NOMO-1 treated with DMSO at 0.1 percent for 48 hours (cell line): ENCODE data around the gene DUSP8.

Experiments
- DNase-seq: peaks from one replicate; lab custom pipeline; 2025; ENCODE audit not compliant: unreplicated experiment; lab: John Stamatoyannopoulos, UW

DUSP8 gene

DNA sequence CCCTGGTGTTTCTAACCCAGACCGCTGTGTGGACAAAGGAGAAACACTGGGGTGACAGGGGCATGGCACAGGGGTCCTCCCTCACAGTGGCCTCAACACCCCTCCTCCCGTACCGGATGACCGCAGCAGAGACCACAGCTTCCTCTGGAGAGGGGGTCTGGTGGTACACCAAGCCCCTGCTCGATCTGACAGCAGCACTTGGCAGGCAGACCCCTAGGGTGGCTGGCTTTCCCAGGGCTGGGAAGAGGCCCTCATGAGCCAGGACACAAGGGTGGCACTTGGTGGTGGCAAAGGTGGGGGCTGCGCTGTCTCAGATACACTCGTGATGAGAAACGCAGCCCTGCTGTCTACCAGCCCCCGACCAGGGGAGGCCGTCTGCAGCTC lies 38.7 kb downstream of the DUSP8 start:
- DNase-seq, result no peak

DNA sequence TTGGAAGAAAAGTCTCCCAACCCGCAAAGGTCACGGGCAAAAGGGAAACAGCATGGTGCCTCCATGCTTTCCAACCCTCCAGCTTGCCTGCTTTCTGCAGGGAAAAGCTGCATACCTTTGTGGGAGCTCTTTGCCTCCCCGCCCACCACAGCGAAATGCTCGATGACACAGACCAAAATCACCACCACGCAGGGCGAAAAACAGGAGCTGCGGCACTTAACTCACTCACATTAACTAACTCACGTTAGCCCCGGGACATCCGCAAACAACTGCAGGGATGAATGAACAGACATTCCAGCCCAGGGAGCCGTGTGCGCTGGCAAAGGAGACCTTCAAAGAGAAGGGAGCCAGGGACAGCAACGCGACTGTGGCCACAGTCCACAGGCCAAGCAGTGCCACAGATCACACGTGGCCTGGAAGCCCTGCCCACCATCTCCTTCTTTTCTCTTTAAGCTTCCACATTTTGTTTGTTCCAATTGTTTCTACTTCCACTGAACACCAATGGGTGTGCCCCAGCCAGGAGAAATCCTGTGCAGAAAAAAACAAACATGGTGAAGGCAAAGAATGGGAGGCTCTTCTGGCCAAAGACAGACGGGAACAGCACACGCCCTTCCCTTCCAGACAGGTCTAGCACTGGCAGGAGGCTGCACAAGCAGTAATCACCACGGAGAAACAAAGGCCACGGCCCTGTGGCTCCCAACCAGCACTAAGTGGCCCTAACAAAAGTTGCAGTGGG lies 39.3 kb downstream of the DUSP8 start:
- no peak for DNase-seq

DNA sequence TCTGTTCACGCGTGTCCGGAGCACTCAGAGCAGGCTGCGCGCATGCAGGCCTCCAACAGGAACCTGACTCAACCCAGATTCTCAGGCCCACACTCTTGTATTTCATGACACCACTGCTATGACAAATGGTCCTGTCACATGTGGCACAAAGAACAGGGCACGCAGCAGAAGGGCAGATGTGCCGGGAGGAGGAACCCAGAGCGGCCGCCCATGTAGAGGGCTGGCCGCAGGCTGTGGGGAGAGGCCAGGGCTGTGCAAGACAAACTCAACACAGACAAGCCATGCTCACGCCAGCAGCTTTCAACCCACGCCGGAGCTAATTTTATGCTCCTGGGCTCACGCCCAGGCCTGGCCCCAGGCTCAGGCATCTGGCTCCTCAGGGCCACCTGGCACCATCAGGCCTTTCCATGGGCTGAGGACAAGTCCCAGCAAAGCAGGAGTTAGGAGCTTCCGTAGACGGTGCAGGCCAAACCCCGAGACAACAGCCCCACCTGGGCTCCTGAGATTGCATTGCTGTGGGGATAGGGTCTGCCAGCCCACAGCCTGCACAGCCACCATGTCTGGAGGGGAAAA lies 40.0 kb downstream of the DUSP8 start:
- DNase-seq, result no peak

DNA sequence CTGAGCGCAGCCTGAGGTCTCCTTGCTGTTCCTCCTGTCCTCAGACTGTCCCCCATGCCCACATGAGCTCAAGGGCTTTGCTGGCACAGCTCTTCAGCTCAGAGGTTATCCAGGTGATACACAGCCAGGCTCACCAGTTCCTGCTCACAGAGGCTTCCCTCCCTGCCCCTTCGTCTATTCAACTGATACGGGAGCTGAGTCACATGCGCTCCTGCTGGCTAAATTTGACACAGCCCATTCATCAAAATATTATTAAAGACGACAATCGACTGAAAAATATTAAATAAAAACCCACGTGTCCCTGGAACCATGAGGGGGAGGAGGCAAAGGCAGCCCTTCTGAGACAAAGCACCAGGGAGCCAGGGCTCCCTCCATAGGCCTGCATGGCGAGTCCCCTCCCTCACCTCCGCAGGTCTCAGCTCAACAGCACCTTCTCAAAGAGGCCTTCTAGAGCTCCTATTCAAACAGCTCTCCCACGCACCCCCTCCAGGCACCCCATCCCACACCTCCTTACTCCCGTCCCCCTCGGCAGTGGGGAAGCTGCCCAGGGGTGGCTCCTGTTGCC lies 40.5 kb downstream of the DUSP8 start:
- DNase-seq, result no peak

DNA sequence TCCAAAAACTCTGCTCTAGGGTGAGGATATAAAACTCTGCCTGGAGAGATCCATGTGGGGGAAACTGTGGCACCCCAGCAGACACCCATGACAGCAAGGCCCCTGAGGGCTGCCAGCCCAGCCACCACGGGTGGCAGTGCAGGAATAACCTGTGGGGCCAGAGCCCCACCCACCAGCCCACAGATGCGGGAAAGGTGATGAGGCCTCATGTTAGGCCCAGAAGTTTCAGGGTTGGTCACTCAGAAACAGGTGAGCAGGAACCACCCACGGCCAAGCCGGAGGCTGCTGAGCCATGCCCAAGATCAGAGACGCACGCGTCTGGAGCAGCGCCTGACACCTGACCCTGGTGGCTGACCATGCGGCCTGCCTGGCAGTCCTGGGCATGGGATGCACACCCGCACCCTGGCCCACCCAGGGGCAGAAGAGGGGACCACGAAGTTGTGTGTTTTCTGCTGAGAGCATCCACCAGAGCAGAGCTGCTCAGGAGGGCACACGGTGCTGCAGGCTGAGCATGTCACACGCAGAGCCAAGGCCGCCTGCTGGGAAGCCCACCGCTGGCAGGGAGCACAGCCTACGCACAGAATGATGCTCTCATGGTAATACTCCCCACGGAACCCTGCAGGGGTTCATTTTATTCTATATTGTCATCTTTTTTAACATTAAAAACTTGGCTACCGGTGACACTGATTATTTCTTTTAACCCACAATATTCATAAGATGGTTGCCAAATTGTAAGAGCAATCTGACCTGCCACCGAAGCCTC lies 41.2 kb downstream of the DUSP8 start:
- DNase-seq, result no peak

DNA sequence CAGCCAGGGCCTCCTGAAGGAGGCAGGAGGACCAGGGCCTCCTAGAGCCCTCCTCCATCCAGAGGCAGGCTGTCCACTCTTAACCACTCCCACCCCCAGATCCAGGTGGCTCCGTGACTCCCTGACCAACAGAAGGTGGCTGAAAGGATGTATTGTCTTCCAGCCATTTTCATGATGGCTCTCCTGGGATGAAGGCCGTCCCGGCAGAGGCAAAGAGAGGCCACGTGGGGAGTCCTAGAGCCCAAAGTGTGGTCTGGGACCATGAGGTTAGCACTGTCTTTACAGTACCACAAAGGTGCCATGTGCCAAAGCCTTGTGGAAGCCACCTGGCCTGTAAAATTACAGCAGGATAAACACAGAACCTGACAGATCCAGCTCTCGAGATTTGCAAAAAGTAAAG lies 42.3 kb downstream of the DUSP8 start:
- no peak for DNase-seq

DNA sequence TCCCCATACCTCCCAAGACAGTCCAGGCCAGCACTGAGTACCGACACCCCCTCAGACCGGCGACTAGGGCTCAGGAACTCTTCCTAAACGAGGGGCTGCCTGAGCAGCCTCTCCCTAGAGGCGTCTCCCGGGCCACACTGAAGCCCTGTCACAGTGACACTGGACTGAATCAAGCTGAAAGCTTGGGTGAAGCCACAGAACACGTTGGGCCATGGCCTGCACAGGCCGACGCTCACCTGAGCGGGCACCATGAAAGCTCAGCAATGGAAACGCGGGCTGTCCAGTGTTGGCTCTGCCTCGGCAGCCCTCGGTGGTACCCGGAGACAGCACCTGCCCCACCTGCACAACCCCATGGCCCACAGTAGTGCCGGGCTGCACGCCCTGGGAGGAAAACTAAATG lies 42.8 kb downstream of the DUSP8 start:
- DNase-seq, result no peak

DNA sequence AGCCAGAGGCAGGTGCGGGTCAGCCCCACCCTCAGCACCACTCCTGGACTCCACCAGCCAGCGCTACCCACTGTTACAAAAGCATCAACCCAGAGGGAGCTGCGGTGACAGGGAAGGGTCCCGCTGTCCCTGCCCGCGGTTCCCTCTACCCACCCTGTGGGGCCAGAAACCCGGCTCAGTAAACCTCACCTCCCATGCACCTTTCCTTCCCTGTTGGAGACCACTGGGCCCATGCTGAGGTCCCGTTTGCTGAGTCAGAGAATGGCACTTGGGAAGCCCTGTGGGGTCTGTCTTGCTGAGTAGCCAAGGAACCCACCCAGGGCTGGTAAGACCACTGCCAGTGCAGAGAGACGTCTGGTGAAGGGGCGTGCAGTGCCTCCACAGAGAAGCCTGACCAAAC lies 43.4 kb downstream of the DUSP8 start:
- DNase-seq, result no peak

DNA sequence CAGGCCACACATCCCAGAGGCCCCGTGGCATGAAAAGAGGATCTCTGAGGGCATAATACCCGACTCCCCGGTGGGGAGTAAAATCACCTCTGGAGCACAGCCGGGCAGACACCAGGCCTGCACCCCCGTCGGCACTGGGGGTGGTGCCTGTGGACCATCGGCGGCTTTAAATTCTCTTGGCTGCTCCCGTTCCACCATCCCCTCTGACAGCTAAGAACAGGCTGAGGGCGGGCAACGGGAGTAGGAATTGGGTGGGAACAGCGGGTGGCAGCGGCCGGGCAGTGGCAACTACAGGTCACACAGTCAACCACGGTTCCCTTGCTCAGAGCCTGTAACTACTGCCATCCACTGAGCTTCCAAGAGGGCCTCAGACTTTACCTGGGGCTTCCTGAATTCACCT lies 45.3 kb downstream of the DUSP8 start:
- DNase-seq, result no peak

DNA sequence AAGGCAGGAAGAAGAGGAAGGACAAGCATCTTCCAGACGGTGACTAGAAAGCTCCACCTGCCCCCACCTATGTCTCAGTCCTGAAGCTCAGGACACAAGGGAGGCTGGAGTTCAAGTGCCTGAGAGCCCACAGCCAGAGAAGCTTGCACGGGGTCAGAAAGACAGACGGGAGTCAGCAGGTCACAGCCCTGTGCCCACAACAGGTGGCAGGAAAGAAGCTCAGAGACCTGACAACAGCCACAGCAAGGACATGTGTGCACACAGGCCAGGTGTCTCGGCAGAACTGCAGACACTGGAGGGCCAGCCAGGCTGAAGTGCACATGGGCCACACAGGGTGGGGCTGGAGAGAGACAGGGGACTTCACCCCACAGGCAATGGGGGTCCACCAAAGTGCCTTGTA lies 48.3 kb downstream of the DUSP8 start:
- no peak for DNase-seq

DNA sequence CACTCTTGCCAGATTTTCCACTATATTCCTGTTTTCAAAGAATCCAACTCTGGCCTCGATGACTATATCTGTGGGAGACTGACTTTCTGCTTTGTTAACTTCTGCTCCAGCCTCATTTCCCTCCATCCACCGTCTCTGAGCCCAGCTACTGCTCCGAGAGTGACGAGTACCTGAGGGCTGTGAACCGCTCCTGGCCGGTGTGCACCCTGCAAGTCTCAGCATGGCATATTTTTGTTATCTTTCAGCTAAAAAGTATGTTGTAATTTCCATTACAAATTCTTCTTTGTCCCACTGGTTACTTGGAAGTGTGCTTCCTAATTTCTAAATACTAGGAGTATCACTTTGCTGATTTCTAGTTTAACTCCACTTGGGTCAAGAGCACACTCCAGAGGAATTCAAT lies 49.0 kb downstream of the DUSP8 start:
- no peak for DNase-seq

DNA sequence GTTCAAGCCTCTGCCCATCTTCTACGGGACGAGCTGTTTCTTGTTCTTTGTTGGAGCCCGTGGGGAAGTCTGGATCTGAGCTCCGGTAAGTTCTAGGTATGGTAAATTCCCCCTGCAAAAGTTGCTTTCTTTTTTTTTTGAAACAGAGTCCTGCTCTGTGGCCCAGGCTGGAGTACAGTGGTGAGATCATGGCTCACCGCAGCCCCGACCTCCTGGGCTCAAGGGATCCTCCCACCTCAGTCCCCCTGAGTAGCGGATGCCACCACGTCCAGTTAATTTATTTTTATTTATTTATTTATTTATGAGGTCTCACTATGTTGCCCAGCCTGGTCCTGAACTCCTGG lies 50.0 kb downstream of the DUSP8 start:
- DNase-seq, result no peak

DNA sequence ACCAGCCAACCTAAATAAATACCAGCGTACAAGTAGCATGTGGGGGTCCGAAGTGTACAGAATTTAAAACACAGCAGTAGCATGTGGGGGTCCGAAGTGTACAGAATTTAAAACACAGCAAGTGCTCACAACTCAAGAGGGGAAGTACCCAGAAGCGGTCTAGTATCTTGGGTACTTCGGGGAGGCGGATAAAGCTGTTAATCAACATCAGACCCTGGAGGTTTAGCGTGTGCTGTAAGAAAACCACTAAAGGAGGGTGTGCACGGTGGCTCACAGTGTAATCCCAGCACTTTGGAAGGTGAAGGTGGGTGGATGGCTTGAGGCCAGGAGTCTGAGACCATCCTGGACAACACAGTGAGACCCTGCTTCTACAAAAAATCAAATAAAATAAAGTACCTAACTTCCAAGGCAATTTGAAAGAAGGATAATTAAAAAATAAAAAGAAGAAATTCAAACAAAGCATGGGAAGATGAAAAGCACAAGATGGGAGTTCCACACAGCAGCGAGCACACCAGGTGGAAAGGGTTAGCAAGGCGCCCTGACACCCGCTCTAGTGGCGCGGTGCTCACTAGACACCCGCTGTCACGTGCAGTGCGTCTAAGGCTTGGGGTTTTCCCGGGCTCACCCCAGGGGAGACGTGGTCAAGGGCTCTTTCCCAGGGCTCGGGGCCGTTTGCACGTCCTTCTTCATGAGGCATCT lies 50.5 kb downstream of the DUSP8 start:
- DNase-seq, result no peak

DNA sequence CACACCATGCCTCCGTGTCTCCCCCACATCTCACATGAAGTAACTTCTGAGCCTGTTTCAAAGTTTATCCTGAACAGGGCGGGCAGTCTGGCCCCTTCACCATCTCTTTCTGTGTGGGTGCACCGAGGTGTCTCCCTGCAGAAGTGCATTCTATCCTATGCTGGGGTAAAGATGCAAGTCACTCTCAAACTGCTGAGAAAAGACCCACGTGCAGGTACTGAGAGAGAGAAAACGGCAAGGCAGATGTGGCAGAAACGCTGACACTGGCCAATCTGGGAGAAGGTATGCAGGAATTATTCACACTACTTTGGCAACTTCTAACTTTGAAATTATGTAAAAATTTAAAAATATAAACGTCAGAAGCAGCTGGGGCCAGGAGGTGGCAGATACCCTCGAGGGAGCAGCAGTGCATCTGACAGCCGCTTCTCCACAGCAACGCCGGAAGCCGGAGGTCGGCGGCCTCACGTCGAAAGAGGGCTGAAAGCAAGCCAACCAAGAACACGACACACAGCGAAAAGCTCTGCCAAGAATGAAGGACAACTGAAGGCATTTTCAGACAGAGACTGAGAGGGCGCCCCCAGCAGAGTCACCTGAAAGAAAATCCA lies 51.3 kb downstream of the DUSP8 start:
- DNase-seq, result no peak

DNA sequence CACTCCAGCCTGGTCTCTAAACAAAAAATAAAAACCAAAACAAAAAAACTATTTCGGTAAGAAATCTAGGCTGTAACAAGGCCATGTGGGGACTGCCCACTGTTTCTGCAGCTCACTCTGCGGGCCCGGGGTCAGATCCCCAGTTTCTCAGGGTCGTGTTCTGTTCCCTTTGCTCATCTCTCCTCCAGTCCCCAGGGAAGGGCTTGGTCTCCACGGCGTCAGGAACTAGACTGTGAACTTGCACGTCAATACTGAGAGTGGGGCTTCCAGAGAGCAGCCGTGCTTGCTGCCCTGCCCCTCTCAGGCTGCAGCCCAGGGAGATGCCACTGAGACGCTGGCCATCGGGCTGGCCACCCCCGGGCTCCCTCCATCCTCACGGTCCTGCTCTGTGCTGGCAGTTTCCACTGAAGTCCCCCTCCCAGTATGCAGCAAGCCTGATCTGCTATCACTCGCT lies 51.8 kb downstream of the DUSP8 start:
- no peak for DNase-seq

DNA sequence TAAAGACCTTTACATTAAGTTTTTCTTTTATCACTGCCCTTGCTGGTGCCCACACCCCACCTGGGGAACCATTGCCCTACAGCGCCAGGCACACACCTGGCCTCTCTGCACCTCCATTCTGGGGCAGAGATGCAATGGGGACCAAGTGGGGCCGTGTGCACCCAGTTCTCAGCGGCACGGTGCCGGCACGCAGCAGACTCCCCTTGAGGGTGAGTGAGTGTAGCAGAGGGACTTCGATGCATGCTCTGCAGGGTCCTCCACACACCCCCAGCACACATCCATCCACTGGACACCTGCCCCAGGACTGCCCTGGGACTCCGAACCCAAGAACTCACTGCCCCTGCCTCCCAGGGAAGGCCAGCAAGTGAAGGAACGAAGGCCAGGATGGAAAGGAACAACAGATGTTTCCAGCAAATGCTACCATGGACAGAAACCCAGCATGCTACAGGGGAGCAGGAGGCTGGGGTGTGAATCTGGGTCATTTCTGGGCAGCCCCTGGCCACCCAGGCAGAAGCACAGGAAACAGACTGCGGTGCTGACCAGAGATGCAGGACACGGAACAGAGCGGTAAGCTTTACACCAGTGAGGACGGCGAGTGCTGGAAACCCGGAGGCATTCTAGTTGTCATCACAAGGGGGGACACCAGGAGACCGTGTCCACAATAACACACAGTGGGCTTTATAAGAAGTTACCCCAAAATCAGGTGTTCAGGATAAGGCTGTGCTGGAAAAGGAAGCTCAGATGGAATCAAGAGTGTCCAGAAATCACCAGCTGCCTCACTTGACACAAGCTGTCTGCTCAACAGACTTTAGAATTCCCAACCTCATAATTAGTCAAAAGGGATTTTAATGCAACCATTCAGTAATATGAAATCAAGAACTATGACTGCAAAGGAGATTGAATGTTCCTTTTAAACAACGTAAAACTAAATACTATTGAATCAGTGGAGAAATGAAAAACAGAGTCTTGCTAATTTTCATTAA lies 52.8 kb downstream of the DUSP8 start:
- DNase-seq, result no peak

DNA sequence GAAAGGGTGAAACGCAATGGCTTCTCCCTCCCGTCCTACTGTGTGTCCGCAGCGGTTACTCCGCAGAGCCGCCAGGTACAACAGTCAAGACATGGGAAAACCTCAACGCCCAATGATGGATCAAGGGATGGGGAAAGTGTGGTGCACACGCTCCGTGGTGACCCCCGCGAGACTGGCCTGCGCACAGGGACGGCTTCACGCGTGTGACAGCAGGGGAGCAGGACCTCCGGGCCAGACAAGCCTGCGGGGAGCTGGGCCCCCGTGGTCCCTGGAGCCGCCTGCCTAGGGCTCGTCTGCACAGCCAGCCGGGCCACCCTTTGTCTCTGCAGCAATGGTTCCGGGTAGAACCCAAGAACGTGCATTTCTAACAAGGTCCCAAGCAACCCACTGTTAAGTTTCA lies 53.8 kb downstream of the DUSP8 start:
- no peak for DNase-seq

DNA sequence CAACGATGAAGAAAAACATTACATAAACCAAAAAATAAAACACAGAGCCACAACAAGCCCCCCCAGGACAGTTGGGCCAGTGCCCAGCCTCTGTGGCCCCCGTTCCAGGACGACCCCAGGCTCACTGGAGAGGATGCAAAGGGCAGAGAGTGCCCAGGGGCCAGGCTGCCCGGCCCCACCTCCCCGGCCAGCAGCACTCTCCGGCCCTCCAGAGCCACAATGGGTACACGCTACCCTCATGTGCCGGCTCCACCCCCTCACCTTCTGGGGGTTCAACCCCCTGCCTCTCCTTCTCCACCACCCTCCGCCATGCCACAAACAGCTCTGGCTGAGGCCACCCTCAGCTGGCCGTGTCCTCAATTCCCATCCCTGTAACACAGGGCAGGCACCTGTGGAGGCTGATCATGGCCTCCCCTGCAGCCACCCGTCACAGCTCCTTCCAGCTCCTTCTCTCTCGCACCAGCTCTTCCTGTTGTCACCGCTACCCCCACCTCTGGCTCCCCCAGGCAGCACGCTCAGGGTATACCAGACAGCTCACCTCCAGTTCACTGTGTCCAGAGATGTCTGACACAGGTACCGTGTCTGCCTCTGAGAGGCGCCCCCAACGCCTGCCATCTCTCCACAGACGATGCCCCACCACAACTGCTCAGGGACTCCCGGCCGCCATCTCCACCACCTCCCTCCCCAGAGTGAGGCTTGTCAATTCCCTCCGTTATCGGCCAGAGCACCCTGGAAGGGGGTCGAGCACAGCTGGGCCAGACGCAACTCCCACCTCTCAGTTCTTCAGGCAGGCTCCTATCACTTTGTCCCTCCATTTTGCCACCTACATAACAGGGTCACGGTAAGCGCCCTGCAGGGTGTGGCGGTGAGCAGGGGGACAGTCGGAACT lies 54.7 kb downstream of the DUSP8 start:
- DNase-seq, result no peak
